Caco-2 (cell line): ENCODE measurements around the gene LPCAT3. TPM values are rescaled to one million over a fixed set of nuclear protein-coding genes. Genes with fewer than 3 reads are reported as not detected.

Experiments
- BruUV-seq: library from RNA; stranded (reverse); fragments of 400-500 nt; replicated peaks from 2 replicates; lab custom pipeline; 2021; lab: Mats Ljungman, UMichigan
- CTCF ChIA-PET: fragments of 300-600 bp; sonication (Branson Sonifier 250); formaldehyde crosslinking; loops from one replicate; lab custom pipeline; 2022; ENCODE audit warnings: antibody characterized with exemption; lab: Charles Lee
- POLR2A ChIA-PET: fragments of 300-600 bp; sonication (Branson Sonifier 250); formaldehyde crosslinking; loops from one replicate; lab custom pipeline; 2022; ENCODE audit warnings: antibody characterized with exemption; lab: Charles Lee
- DNase-seq, 2 experiments: peaks; one replicate each; pipeline versions ENCODE4 v3.0.0 to v3.0.0-alpha.2; 2020 to 2022
- H3K27me3 ChIP-seq: replicated peaks from 2 replicates; pipeline ENCODE4 v1.6.0; 2011; ENCODE audit warnings: low read length; ENCODE audit not compliant: control insufficient read depth, insufficient read depth
- H3K36me3 ChIP-seq: 2 replicates; pipeline ENCODE4 v1.5.1; 2011; ENCODE audit warnings: low read length; ENCODE audit not compliant: control insufficient read depth, insufficient read depth
- H3K4me1 ChIP-seq: fragments of 250-450 bp; sonication (Bioruptor Pico); 2 replicates; pipeline ENCODE4 v1.5.1; 2020; ENCODE audit warnings: mild to moderate bottlenecking
- H3K4me3 ChIP-seq: 2 replicates; pipeline ENCODE4 v1.5.1; 2011; ENCODE audit warnings: low read depth, mild to moderate bottlenecking, control low read depth, low read length
- H3K9me3 ChIP-seq: fragments of 250-450 bp; sonication (Bioruptor Pico); 2 replicates; pipeline ENCODE4 v1.5.1; 2020; ENCODE audit warnings: mild to moderate bottlenecking, moderate library complexity
- H3K27ac Mint-ChIP-seq: one replicate; pipeline ENCODE4 v1.8.0; 2022; ENCODE audit warnings: mixed read lengths; ENCODE audit not compliant: unreplicated experiment
- H3K27me3 Mint-ChIP-seq: one replicate; pipeline ENCODE4 v1.8.0; 2022; ENCODE audit warnings: mixed read lengths; ENCODE audit not compliant: insufficient read depth, unreplicated experiment
- H3K36me3 Mint-ChIP-seq: one replicate; pipeline ENCODE4 v1.8.0; 2022; ENCODE audit warnings: mild to moderate bottlenecking, mixed read lengths; ENCODE audit not compliant: insufficient read depth, unreplicated experiment
- H3K4me1 Mint-ChIP-seq: one replicate; pipeline ENCODE4 v1.8.0; 2022; ENCODE audit warnings: low read depth, mixed read lengths; ENCODE audit not compliant: unreplicated experiment
- H3K4me3 Mint-ChIP-seq: one replicate; pipeline ENCODE4 v1.8.0; 2022; ENCODE audit warnings: mild to moderate bottlenecking, moderate library complexity, mixed read lengths; ENCODE audit not compliant: unreplicated experiment
- H3K9me3 Mint-ChIP-seq: one replicate; pipeline ENCODE4 v1.8.0; 2022; ENCODE audit warnings: mixed read lengths; ENCODE audit not compliant: unreplicated experiment
- intact Hi-C: fragments of 100-400 bp; cut with micrococcal nuclease; formaldehyde crosslinking; loops from one replicate; pipeline ENCODE4 v1.10.0; 2022; ENCODE audit not compliant: unreplicated experiment
- total RNA-seq: library from RNA; stranded (reverse); gene quantifications from 2 replicates; pipeline ENCODE4 v1.2.3, GENCODE V29; 2022
- TF ChIP-seq, protein P1 (sequence below), 2 experiments: fragments of 200-600 bp in 1 of 2; IDR thresholded peaks; 1 replicate in 1 of 2; 2 replicates in 1 of 2; pipeline versions ENCODE4 v1.5.1 to v1.8.0; 2011 to 2022; ENCODE audit warnings: antibody characterized with exemption in 1 of 2, control low read depth in 1 of 2, inconsistent platforms in 1 of 2, low read depth in 1 of 2, low read length in 1 of 2, mild to moderate bottlenecking in 1 of 2, moderate library complexity in 1 of 2; ENCODE audit not compliant: insufficient read depth in 1 of 2, severe bottlenecking in 1 of 2, unreplicated experiment in 1 of 2

LPCAT3 gene
- total RNA-seq, 1 experiment from 2014 or later: 142 TPM

DNA sequence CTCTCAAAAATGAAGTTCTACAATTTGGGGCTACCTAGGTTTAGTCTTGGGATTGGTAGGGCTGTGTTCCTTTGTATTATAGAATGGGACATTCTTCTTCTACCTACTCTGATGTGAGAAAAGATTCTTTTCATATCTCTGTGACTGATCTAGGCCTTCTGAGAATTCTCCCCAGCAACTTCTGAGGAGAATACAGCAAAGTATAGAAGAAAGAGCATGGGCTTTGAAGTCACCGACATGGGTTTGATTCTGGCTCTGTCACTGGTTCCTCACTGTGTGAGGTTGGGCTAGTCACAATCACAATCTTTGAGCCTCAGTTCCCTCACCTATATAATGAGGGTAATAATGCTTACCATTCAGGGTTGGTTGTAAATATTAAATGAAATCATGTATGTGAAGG, 85.5 kb downstream of the LPCAT3 start:
- TF ChIP-seq, protein P1, sequence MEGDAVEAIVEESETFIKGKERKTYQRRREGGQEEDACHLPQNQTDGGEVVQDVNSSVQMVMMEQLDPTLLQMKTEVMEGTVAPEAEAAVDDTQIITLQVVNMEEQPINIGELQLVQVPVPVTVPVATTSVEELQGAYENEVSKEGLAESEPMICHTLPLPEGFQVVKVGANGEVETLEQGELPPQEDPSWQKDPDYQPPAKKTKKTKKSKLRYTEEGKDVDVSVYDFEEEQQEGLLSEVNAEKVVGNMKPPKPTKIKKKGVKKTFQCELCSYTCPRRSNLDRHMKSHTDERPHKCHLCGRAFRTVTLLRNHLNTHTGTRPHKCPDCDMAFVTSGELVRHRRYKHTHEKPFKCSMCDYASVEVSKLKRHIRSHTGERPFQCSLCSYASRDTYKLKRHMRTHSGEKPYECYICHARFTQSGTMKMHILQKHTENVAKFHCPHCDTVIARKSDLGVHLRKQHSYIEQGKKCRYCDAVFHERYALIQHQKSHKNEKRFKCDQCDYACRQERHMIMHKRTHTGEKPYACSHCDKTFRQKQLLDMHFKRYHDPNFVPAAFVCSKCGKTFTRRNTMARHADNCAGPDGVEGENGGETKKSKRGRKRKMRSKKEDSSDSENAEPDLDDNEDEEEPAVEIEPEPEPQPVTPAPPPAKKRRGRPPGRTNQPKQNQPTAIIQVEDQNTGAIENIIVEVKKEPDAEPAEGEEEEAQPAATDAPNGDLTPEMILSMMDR (IDR thresholded peaks at IDR 0.05; ENCODE audit: insufficient read depth in 1 of 2, low read depth in 1 of 2, low read length in 1 of 2, severe bottlenecking in 1 of 2, unreplicated experiment in 1 of 2): no peak
- Histone ChIP-seq H3K27me3 (no peaks in the 10 kb centered on the region), H3K36me3 (peaks cover 10% of the 10 kb centered on the region), H3K9me3 (no peaks in the 10 kb centered on the region), H3K4me1 (peaks cover 25% of the 10 kb centered on the region), H3K4me3 (no peak overlapping the region)
- H3K36me3 Mint-ChIP-seq: peaks cover 64% of the 10 kb centered on the region
- no peak overlapping the region for H3K4me3 Mint-ChIP-seq
- no peak for DNase-seq
- H3K4me1 Mint-ChIP-seq: peaks cover 46% of the 10 kb centered on the region
- ChIA-PET POLR2A (no interaction called here), CTCF (interaction anchor here (0.6 kb wide), 1 partner anchor 154 kb away, joined by 3 read pairs; no protein-coding TSS in a partner anchor)
- H3K27ac Mint-ChIP-seq: no peak overlapping the region
- intact Hi-C loops: no loop called here
- no peaks in the 10 kb centered on the region for H3K27me3 Mint-ChIP-seq
- BruUV-seq: no TSS peak
- no peaks in the 10 kb centered on the region for H3K9me3 Mint-ChIP-seq

- Histone ChIP-seq H3K27me3 (no peaks in the 10 kb centered on the region), H3K4me1 (peaks cover 39% of the 10 kb centered on the region), H3K4me3 (peak overlapping the region; percentile 91), H3K9me3 (no peaks in the 10 kb centered on the region), H3K36me3 (peaks cover 6% of the 10 kb centered on the region; the same call in 1 of the 2 replicates)
- DNase-seq: no peak
- TSS peak; percentile 14 for BruUV-seq
- ChIA-PET POLR2A (interaction anchor here (2.0 kb wide), 3 partner anchors 8 to 16 kb away, joined by 5 to 18 read pairs (median 14); partner anchors contain the start of gene C12orf57), CTCF (interaction anchor here (0.6 to 5.7 kb wide), 4 partner anchors 9 to 178 kb away, joined by 3 to 56 read pairs (median 5); no protein-coding TSS in a partner anchor)
- Mint-ChIP-seq H3K4me1 (peaks cover 59% of the 10 kb centered on the region), H3K27ac (peak overlapping the region; percentile 76), H3K27me3 (no peaks in the 10 kb centered on the region), H3K4me3 (peak overlapping the region; percentile 85), H3K36me3 (peaks cover 36% of the 10 kb centered on the region), H3K9me3 (no peaks in the 10 kb centered on the region)
- TF ChIP-seq, protein P1 (IDR thresholded peaks at IDR 0.05; ENCODE audit: insufficient read depth in 1 of 2, low read depth in 1 of 2, low read length in 1 of 2, severe bottlenecking in 1 of 2, unreplicated experiment in 1 of 2): no peak
- intact Hi-C loops: no loop called here
These were observed 88.5 kb downstream of the LPCAT3 start for GRCh38 chr12:6929466-6930452.

DNA sequence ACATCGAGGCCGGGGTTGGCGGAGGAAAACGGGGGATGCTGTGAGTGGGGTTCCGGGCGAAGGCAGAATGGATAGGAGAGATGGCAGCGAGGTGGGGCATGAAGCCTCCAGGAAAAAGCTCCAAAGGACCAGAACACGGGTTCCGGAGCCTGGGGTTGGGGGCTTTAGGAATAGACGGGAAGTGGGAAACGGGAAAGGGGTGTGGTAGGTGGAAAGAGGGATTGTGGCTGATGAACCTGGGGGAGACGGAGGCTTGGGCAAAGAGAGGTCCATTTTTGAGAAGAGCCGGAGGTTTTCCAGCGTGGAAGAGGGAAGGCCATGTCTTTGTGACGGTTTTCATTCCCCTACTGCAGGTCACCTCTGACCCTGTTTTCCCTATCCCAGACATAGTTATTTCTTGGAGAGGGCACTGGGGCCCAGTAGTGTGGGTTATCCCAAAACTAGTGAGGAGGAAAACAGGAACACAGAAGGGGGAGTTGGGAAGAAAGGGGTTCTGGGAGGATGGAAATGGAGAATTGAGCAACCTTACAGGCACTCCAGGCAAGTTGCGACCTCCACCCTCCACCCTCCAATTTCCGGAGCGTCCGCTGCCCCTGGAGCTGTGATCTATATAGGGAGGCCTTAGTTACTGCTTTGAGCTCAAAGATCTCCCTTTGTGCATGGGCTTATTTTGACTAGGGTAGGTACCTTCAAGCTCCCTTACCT, 89.4 kb downstream of the LPCAT3 start:
- Mint-ChIP-seq H3K4me3 (peak overlapping the region; percentile 85), H3K27ac (peak overlapping the region; percentile 76), H3K36me3 (peaks cover 31% of the 10 kb centered on the region), H3K4me1 (peaks cover 66% of the 10 kb centered on the region), H3K27me3 (no peaks in the 10 kb centered on the region), H3K9me3 (no peaks in the 10 kb centered on the region)
- Histone ChIP-seq H3K4me1 (peaks cover 43% of the 10 kb centered on the region), H3K36me3 (peaks cover 2% of the 10 kb centered on the region; the same call in 1 of the 2 replicates), H3K27me3 (no peaks in the 10 kb centered on the region), H3K9me3 (no peaks in the 10 kb centered on the region), H3K4me3 (peak overlapping the region; percentile 91)
- POLR2A ChIA-PET: interaction anchor here (2.0 kb wide), 3 partner anchors 9 to 17 kb away, joined by 5 to 18 read pairs (median 14); partner anchors contain the start of gene C12orf57
- TF ChIP-seq, protein P1 (IDR thresholded peaks at IDR 0.05; ENCODE audit: insufficient read depth in 1 of 2, low read depth in 1 of 2, low read length in 1 of 2, severe bottlenecking in 1 of 2, unreplicated experiment in 1 of 2): no peak
- BruUV-seq: no TSS peak
- intact Hi-C loops: no loop called here
- CTCF ChIA-PET: interaction anchor here (0.6 to 5.7 kb wide), 6 partner anchors 10 to 179 kb away, joined by 3 to 56 read pairs (median 5); no protein-coding TSS in a partner anchor
- DNase-seq: peak in 1 of 2 experiments; percentile 44
